ENCODE measurements around the gene CUEDC1.

Gene CUEDC1

DNA sequence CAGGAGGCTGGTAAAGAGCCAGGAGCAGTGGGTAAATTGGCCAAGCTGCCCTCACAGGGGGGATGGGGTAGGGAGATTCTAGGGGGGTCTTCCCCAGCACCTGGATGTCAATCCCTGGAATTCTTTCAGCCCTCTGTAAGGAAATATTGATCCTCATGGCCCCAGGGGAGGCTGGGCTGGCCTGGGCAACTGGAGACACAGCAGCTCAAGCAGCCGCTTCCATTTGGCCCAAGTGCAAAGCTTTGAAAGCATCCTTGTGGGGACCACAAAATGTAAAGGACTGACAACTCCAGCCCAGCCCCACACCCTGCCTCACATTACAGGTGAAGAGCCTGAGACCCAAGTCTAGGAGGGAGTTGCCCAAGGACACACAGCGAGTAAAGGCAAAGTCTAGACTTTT, 66.0 kb downstream of the CUEDC1 start:
- H3K4me1 ChIP-seq (ENCODE audit: control insufficient read depth in 2 of 2, insufficient read depth in 2 of 2, low read length in 2 of 2): peaks cover 15 to 30% of the 10 kb centered on the region in 2 donors
- no peak overlapping the region for H3K9ac ChIP-seq (ENCODE audit: low read depth in 1 of 2, low read length in 2 of 2)
- H3K36me3 ChIP-seq (ENCODE audit: control insufficient read depth in 2 of 2, insufficient read depth in 2 of 2, low read length in 2 of 2): peaks cover 6 to 9% of the 10 kb centered on the region in 2 donors
- H3K9me3 ChIP-seq (ENCODE audit: control insufficient read depth in 2 of 2, low read length in 2 of 2): no peaks in the 10 kb centered on the region
- H3K27me3 ChIP-seq (ENCODE audit: control insufficient read depth in 2 of 2, insufficient read depth in 2 of 2, low read length in 2 of 2): no peaks in the 10 kb centered on the region
- H3K27ac ChIP-seq (ENCODE audit: low read depth in 2 of 2, low read length in 2 of 2): peak overlapping the region in 1 of 2 donors; percentile 48
- no peak overlapping the region for H3K4me3 ChIP-seq (ENCODE audit: low read length in 2 of 2)

DNA sequence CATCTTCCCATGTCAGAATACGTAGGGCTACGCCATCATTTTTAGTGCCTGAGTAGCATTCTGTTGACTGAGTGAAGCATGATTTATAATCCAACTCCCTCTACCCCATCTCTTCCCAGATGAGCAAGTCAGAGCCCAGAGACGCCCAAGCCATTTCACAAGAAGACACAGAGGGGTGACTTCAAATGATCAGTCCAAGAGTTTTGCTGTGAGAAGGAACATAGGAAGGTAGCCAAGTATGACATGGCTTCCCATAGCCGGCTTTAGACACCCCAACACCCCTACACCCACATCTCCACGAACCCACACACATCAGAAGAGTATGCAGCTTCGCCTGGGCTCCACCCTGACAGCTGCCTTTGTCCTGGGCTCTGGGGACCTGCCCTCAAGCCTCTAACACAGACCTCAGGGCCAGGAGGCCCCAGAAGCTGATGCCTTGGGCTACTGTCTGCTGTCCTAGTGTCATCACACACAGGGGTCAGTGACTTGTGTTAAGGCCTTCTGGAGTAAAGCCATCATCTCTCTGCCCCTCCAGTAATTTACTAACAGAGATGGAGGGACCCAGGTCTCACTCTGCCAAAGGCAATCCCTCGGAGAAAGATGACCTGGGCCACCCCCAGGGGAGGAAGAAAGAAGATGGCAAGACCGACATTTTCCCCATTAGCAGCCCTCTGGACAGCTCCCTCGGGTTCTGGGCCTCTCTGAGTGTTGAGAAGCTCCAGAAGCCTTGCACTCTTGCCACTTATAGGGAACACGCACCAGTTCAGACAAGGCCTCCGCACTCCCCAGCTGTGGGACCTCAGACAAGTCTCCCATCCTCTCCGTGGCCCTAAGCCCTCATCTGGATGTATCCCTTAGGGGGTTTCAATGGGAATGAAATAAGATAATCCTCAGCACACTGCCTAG, 66.6 kb downstream of the CUEDC1 start:
- Histone ChIP-seq H3K27me3 (ENCODE audit: control insufficient read depth in 2 of 2, insufficient read depth in 2 of 2, low read length in 2 of 2) (no peaks in the 10 kb centered on the region), H3K27ac (ENCODE audit: low read depth in 2 of 2, low read length in 2 of 2) (peak overlapping the region in 1 of 2 donors; percentile 48), H3K9me3 (ENCODE audit: control insufficient read depth in 2 of 2, low read length in 2 of 2) (no peaks in the 10 kb centered on the region), H3K36me3 (ENCODE audit: control insufficient read depth in 2 of 2, insufficient read depth in 2 of 2, low read length in 2 of 2) (peaks cover 6 to 9% of the 10 kb centered on the region in 2 donors), H3K9ac (ENCODE audit: low read depth in 1 of 2, low read length in 2 of 2) (no peak overlapping the region), H3K4me1 (ENCODE audit: control insufficient read depth in 2 of 2, insufficient read depth in 2 of 2, low read length in 2 of 2) (peaks cover 14 to 29% of the 10 kb centered on the region in 2 donors), H3K4me3 (ENCODE audit: low read length in 2 of 2) (no peak overlapping the region)

DNA sequence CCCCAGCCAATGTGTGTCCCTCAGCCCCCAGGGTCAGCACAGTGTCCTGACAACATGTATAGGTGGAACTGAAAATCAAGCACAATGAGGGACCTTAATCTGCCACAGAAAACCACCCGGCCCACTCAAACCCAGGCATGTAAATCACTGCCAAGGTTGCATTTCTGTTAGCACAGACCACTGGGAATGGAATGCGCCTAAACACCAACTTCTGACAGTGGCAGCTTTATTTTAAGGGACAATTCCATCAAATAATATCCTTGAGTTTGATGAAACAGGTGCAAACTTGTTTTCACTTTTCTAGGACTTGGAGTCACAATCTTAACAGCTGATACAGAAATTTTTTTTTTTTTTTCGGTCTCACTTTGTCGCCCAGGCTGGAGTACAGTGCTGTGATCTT, 68.1 kb downstream of the CUEDC1 start:
- H3K4me3 ChIP-seq (ENCODE audit: low read length in 2 of 2): no peak overlapping the region
- H3K27me3 ChIP-seq (ENCODE audit: control insufficient read depth in 2 of 2, insufficient read depth in 2 of 2, low read length in 2 of 2): no peaks in the 10 kb centered on the region
- H3K9me3 ChIP-seq (ENCODE audit: control insufficient read depth in 2 of 2, low read length in 2 of 2): no peaks in the 10 kb centered on the region
- no peak overlapping the region for H3K27ac ChIP-seq (ENCODE audit: low read depth in 2 of 2, low read length in 2 of 2)
- peaks cover 6 to 9% of the 10 kb centered on the region in 2 donors for H3K36me3 ChIP-seq (ENCODE audit: control insufficient read depth in 2 of 2, insufficient read depth in 2 of 2, low read length in 2 of 2)
- peaks cover 0 to 16% of the 10 kb centered on the region in 2 donors for H3K4me1 ChIP-seq (ENCODE audit: control insufficient read depth in 2 of 2, insufficient read depth in 2 of 2, low read length in 2 of 2)
- no peak overlapping the region for H3K9ac ChIP-seq (ENCODE audit: low read depth in 1 of 2, low read length in 2 of 2)

DNA sequence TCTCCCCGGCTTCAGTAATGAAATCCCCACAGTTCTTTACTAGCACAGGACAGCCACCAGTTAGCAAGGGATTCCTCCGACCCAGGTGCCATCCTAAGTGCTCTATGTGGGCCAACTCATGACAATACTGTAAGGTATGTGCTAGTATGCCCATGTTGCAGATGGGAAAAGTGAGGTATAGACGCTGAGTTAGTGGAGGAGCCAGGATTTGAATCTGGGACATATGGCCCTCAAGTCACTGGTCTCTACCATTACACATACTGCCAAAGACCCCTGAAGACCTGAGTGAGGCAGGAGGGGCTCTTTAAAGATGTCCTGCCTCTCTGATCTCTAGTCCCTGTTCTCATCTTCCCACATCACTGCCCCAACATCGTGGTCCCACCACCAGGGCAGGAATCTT, 69.2 kb downstream of the CUEDC1 start:
- peaks cover 7 to 19% of the 10 kb centered on the region in 2 donors for H3K4me1 ChIP-seq (ENCODE audit: control insufficient read depth in 2 of 2, insufficient read depth in 2 of 2, low read length in 2 of 2)

DNA sequence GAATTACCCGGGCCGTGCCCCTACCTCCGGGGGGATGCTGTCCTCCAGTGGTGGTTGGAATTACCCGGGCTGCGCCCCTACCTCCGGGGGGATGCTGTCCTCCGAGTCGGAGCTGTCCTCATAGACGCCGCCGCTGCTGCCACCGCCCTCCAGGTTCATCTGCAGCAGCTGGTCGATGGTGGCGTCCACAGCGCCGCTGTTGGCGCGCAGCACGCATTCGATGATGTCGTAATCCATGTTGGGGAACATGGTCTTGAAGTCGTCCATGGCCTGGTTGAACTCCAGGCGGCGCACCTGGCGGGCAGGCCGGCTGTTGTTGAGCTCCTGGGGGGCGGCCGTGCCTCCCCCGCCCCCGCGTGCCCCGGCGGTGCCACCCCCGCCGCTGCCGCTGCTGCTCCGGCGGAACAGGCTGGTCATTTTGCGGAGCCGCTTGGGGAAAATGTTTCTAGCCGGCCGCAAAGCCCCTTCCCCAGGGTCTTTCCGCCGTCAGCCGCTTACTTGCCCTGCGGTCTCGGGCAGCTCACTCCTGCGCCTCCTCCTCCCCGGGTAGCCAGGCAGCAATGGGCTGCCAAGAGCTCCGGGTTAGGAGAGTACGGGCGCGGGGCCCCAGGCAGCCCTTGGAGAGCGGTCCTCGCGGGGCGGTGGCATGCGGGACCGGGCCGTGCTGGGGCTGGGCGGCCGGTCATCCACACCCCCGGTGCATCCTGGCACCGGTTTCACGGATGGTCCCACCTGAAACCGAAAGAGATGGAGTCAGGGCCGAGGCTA, 69.9 kb downstream of the CUEDC1 start:
- peaks cover 7 to 15% of the 10 kb centered on the region in 2 donors for H3K4me1 ChIP-seq (ENCODE audit: control insufficient read depth in 2 of 2, insufficient read depth in 2 of 2, low read length in 2 of 2)

More for the DNA sequence above, 69.2 kb downstream of the CUEDC1 start:
- no peak overlapping the region for H3K27ac ChIP-seq (ENCODE audit: low read depth in 2 of 2, low read length in 2 of 2)
- H3K9ac ChIP-seq (ENCODE audit: low read depth in 1 of 2, low read length in 2 of 2): no peak overlapping the region
- H3K36me3 ChIP-seq (ENCODE audit: control insufficient read depth in 2 of 2, insufficient read depth in 2 of 2, low read length in 2 of 2): peaks cover 6 to 11% of the 10 kb centered on the region in 2 donors
- no peak overlapping the region for H3K4me3 ChIP-seq (ENCODE audit: low read length in 2 of 2)
- no peaks in the 10 kb centered on the region for H3K27me3 ChIP-seq (ENCODE audit: control insufficient read depth in 2 of 2, insufficient read depth in 2 of 2, low read length in 2 of 2)
- no peaks in the 10 kb centered on the region for H3K9me3 ChIP-seq (ENCODE audit: control insufficient read depth in 2 of 2, low read length in 2 of 2)

DNA sequence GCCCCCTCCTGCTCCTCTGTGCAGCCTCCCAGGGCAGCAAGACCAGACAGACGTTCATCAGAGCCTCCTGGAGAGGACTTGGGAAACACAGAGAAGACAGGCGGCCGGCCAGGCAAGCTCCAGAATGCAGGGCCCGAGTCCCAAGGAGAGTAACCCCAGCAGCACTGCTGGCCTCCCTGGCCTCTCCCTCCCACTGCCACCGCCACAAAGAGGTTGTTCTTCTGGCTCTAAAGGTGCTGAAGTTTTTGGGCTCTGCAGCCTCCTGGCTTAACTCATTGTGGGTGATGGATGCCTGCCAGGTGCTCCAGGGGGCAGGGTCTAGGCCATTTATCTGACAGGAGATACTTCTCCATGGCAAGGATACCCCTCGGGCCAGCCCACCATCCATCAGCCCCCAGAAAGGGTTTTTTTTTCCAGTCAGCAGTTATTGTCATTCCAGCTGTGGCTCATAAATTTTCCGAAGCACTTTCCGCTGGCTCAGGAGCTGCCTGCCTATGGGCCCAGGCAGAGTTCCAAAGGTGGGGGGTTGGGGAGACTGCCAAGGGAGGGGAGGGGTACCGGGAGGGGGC, 73.3 kb downstream of the CUEDC1 start:
- Histone ChIP-seq H3K9me3 (ENCODE audit: control insufficient read depth in 2 of 2, low read length in 2 of 2) (no peaks in the 10 kb centered on the region), H3K9ac (ENCODE audit: low read depth in 1 of 2, low read length in 2 of 2) (no peak overlapping the region), H3K36me3 (ENCODE audit: control insufficient read depth in 2 of 2, insufficient read depth in 2 of 2, low read length in 2 of 2) (peaks cover 16 to 23% of the 10 kb centered on the region in 2 donors), H3K4me3 (ENCODE audit: low read length in 2 of 2) (no peak overlapping the region), H3K27ac (ENCODE audit: low read depth in 2 of 2, low read length in 2 of 2) (peak overlapping the region; percentile 34 to 56), H3K27me3 (ENCODE audit: control insufficient read depth in 2 of 2, insufficient read depth in 2 of 2, low read length in 2 of 2) (no peaks in the 10 kb centered on the region), H3K4me1 (ENCODE audit: control insufficient read depth in 2 of 2, insufficient read depth in 2 of 2, low read length in 2 of 2) (peaks cover 6 to 7% of the 10 kb centered on the region in 2 donors)

More for the DNA sequence above, 69.9 kb downstream of the CUEDC1 start:
- Histone ChIP-seq H3K36me3 (ENCODE audit: control insufficient read depth in 2 of 2, insufficient read depth in 2 of 2, low read length in 2 of 2) (peaks cover 6 to 11% of the 10 kb centered on the region in 2 donors), H3K9ac (ENCODE audit: low read depth in 1 of 2, low read length in 2 of 2) (no peak overlapping the region), H3K9me3 (ENCODE audit: control insufficient read depth in 2 of 2, low read length in 2 of 2) (no peaks in the 10 kb centered on the region), H3K27me3 (ENCODE audit: control insufficient read depth in 2 of 2, insufficient read depth in 2 of 2, low read length in 2 of 2) (no peaks in the 10 kb centered on the region), H3K4me3 (ENCODE audit: low read length in 2 of 2) (no peak overlapping the region), H3K27ac (ENCODE audit: low read depth in 2 of 2, low read length in 2 of 2) (no peak overlapping the region)

DNA sequence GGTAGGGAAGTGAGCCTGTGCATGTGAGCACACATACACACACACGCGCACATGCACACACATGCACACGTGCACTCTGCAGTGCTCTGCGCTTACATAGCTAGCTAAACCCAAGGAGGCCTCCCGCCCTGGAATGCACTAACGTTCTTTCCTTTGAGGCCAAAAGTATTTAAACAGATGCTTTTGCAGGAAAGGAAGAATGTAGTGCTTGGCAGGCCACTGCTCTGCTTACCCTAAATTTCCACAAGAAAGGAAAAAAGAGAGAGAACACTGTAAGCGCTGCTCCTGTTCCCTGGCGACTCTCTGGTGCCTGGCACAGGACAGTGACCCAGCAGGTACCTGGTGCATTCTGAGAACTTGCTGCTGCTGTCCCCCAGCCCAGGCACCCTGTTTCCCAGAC, 74.1 kb downstream of the CUEDC1 start:
- Histone ChIP-seq H3K4me3 (ENCODE audit: low read length in 2 of 2) (no peak overlapping the region), H3K27me3 (ENCODE audit: control insufficient read depth in 2 of 2, insufficient read depth in 2 of 2, low read length in 2 of 2) (no peaks in the 10 kb centered on the region), H3K4me1 (ENCODE audit: control insufficient read depth in 2 of 2, insufficient read depth in 2 of 2, low read length in 2 of 2) (peaks cover 6 to 7% of the 10 kb centered on the region in 2 donors), H3K27ac (ENCODE audit: low read depth in 2 of 2, low read length in 2 of 2) (peak overlapping the region; percentile 34 to 56), H3K9ac (ENCODE audit: low read depth in 1 of 2, low read length in 2 of 2) (no peak overlapping the region), H3K9me3 (ENCODE audit: control insufficient read depth in 2 of 2, low read length in 2 of 2) (no peaks in the 10 kb centered on the region), H3K36me3 (ENCODE audit: control insufficient read depth in 2 of 2, insufficient read depth in 2 of 2, low read length in 2 of 2) (peaks cover 16 to 23% of the 10 kb centered on the region in 2 donors)

DNA sequence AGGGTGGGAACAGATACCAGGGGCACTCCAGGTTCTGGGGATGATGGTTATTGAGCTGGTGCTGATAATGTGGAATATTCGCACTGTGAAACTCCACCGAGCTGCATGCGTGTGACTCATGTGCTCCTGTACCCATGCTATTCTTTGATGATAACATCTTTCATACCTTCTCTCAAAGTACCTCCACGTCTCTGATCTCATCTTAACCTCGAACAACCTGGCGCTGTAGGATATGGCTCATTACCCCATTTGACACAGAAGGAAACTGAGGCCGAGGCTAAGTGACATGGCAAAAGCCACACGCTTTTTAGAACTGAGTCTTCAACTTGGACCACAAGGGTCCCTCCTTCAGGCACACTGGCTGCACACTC, 75.1 kb downstream of the CUEDC1 start:
- Histone ChIP-seq H3K4me3 (ENCODE audit: low read length in 2 of 2) (no peak overlapping the region), H3K4me1 (ENCODE audit: control insufficient read depth in 2 of 2, insufficient read depth in 2 of 2, low read length in 2 of 2) (peaks cover 8 to 10% of the 10 kb centered on the region in 2 donors), H3K9ac (ENCODE audit: low read depth in 1 of 2, low read length in 2 of 2) (no peak overlapping the region), H3K27me3 (ENCODE audit: control insufficient read depth in 2 of 2, insufficient read depth in 2 of 2, low read length in 2 of 2) (no peaks in the 10 kb centered on the region), H3K27ac (ENCODE audit: low read depth in 2 of 2, low read length in 2 of 2) (peak overlapping the region in 1 of 2 donors; percentile 9), H3K9me3 (ENCODE audit: control insufficient read depth in 2 of 2, low read length in 2 of 2) (no peaks in the 10 kb centered on the region), H3K36me3 (ENCODE audit: control insufficient read depth in 2 of 2, insufficient read depth in 2 of 2, low read length in 2 of 2) (peaks cover 16 to 21% of the 10 kb centered on the region in 2 donors)

DNA sequence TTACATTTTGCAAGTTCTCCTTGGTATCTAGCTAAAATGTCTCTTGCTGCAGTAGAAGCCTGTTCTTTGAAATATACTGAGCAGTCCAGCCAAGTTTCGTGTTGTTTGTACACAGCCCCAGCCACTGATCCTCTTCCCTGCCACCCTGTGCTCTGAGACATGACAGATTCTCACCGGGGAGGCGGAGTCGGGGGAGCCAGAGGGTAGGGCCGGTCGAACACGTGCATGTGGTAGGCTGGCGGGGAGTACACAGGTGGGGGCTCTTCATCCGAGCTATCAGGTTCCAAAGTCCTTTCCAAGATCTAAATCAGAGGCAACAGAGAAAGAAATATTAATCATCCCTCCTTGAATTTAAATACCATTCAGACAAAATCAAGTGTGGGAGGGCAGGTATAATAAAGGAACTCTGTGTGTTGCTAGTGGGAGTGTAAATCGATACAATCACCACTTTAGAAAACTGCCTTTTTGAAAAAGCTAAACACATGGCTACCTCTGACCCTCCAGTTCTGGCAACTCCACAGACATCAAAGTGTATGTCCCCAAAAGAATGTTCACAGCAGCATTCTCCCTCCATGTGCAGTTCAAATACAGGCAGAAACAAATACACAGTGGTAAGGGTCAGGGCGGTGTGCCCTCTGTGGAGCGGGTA, 75.7 kb downstream of the CUEDC1 start:
- Histone ChIP-seq H3K4me3 (ENCODE audit: low read length in 2 of 2) (no peak overlapping the region), H3K4me1 (ENCODE audit: control insufficient read depth in 2 of 2, insufficient read depth in 2 of 2, low read length in 2 of 2) (peaks cover 12% of the 10 kb centered on the region in 2 donors), H3K27ac (ENCODE audit: low read depth in 2 of 2, low read length in 2 of 2) (no peak overlapping the region), H3K9me3 (ENCODE audit: control insufficient read depth in 2 of 2, low read length in 2 of 2) (no peaks in the 10 kb centered on the region), H3K9ac (ENCODE audit: low read depth in 1 of 2, low read length in 2 of 2) (no peak overlapping the region), H3K27me3 (ENCODE audit: control insufficient read depth in 2 of 2, insufficient read depth in 2 of 2, low read length in 2 of 2) (no peaks in the 10 kb centered on the region), H3K36me3 (ENCODE audit: control insufficient read depth in 2 of 2, insufficient read depth in 2 of 2, low read length in 2 of 2) (peaks cover 13 to 16% of the 10 kb centered on the region in 2 donors)
